HepG2 (cell line): Measurements from ENCODE around the gene SMAD3. TPM values are rescaled to one million over a fixed set of nuclear protein-coding genes. Genes with fewer than 3 reads are reported as not detected.
A peak's percentile ranks its signal among the peaks of the same experiment; 100 is the strongest.

Experiments used
- ATAC-seq: fragments of 200-7000 bp; cut with Tn5 transposase; 3 replicates; pipeline ENCODE4 v1.9.1; 2020; ENCODE audit warnings: mild to moderate bottlenecking, moderate library complexity
- BruUV-seq: library from RNA; stranded (reverse); fragments of 400-500 nt; replicated peaks from 2 replicates; lab custom pipeline; 2021; lab: Mats Ljungman, UMichigan
- CTCF ChIA-PET: fragments of 300-600 bp; formaldehyde crosslinking; extraction: SDS; loops from one replicate; lab custom pipeline; 2021; ENCODE audit warnings: low total read pairs, inconsistent platforms, low intra/inter-chr PET ratio; lab: Yijun Ruan, JAX
- POLR2A ChIA-PET: fragments of 350-600 bp; sonication (Branson Sonifier 250); formaldehyde crosslinking; loops from one replicate; lab custom pipeline; 2020; ENCODE audit warnings: antibody characterized with exemption, inconsistent platforms; lab: Yijun Ruan, JAX
- DNase-seq: peaks from one replicate; pipeline ENCODE4 v3.0.0-alpha.2; 2015; ENCODE audit warnings: low spot score
- FAIRE-seq: peaks from 3 replicates; lab custom pipeline; 2011; peaks lifted over from hg19 to GRCh38; lab: Jason Lieb, UNC
- H2AFZ ChIP-seq: one replicate; pipeline ENCODE4 v1.6.1; 2011; ENCODE audit warnings: low read length, inconsistent platforms
- H3K27ac ChIP-seq: fragments of 300-600 bp; 3 replicates; pipeline ENCODE4 v1.8.0; 2011; ENCODE audit warnings: mixed run types, mild to moderate bottlenecking, mixed read lengths, low read length, inconsistent platforms; ENCODE audit not compliant: insufficient read depth; ENCODE audit errors: extremely low read length
- H3K27me3 ChIP-seq, 2 experiments: fragments of 200-600 bp in 1 of 2; 2 replicates in 1 of 2; 3 replicates in 1 of 2; pipeline versions ENCODE4 v1.6.0 to v1.8.0; 2011; ENCODE audit warnings: low read length in 2 of 2, mild to moderate bottlenecking in 2 of 2, moderate library complexity in 2 of 2, inconsistent platforms in 1 of 2; ENCODE audit not compliant: insufficient read depth in 2 of 2, control insufficient read depth in 1 of 2
- H3K36me3 ChIP-seq, 2 experiments: fragments of 200-600 bp in 1 of 2; replicated peaks in 1 of 2; 2 replicates in 1 of 2; 3 replicates in 1 of 2; pipeline versions ENCODE4 v1.5.1 to v1.8.0; 2011; ENCODE audit warnings: low read length in 2 of 2, inconsistent platforms in 1 of 2; ENCODE audit not compliant: insufficient read depth in 2 of 2, control insufficient read depth in 1 of 2
- H3K4me1 ChIP-seq: 2 replicates; pipeline ENCODE4 v1.5.1; 2012; ENCODE audit warnings: low read length, inconsistent platforms; ENCODE audit not compliant: insufficient read depth
- H3K4me2 ChIP-seq: 2 replicates; pipeline ENCODE4 v1.6.0; 2011; ENCODE audit warnings: low read depth, low read length, inconsistent platforms
- H3K4me3 ChIP-seq, 3 experiments: fragments of 200-600 bp in 1 of 3; sonication (generic), shearing (Covaris generic) in 1 of 3; replicated peaks in 1 of 3; 2 replicates each; pipeline ENCODE4 v1.5.1; 2011 to 2016; ENCODE audit warnings: low read length in 3 of 3, inconsistent platforms in 2 of 3, low read depth in 2 of 3, mild to moderate bottlenecking in 2 of 3, control low read depth in 1 of 3, mixed read lengths in 1 of 3; ENCODE audit not compliant: insufficient read depth in 1 of 3
- H3K79me2 ChIP-seq: one replicate; pipeline ENCODE4 v1.6.1; 2011; ENCODE audit warnings: low read length, inconsistent platforms; ENCODE audit not compliant: insufficient read depth
- H3K9ac ChIP-seq: 2 replicates; pipeline ENCODE4 v1.6.0; 2011; ENCODE audit warnings: mild to moderate bottlenecking, low read depth, low read length, inconsistent platforms; ENCODE audit not compliant: insufficient read depth
- H3K9me3 ChIP-seq: 2 replicates; pipeline ENCODE4 v1.5.1; 2012; ENCODE audit warnings: mild to moderate bottlenecking, low read length
- H4K20me1 ChIP-seq: 2 replicates; pipeline ENCODE4 v1.6.0; 2011; ENCODE audit warnings: inconsistent platforms, mild to moderate bottlenecking, low read length, moderate library complexity; ENCODE audit not compliant: insufficient read depth
- EZH2 ChIP-seq: conservative IDR thresholded peaks from 2 replicates; pipeline ENCODE4 v1.6.1; 2012; ENCODE audit warnings: mild to moderate bottlenecking, low read depth, low read length, moderate library complexity
- HOXA9 ChIP-seq: sonication (generic); formaldehyde crosslinking; IDR thresholded peaks from 2 replicates; pipeline ENCODE4 v1.8.1; 2022; ENCODE audit warnings: missing genetic modification reagents, mild to moderate bottlenecking, moderate library complexity, borderline replicate concordance
- POLR2A ChIP-seq, 2 experiments: IDR thresholded peaks; 2 replicates each; pipeline ENCODE4 v1.6.1; 2011; ENCODE audit warnings: low read depth in 2 of 2, low read length in 2 of 2, mild to moderate bottlenecking in 1 of 2, moderate library complexity in 1 of 2; ENCODE audit not compliant: insufficient read depth in 1 of 2
- POLR2G ChIP-seq: fragments of 200-400 bp; formaldehyde crosslinking; IDR thresholded peaks from 2 replicates; pipeline ENCODE4 v1.6.1; 2018; ENCODE audit warnings: mild to moderate bottlenecking, low read depth, low read length, moderate library complexity
- RBM22 ChIP-seq: fragments of 200-400 bp; formaldehyde crosslinking; optimal IDR thresholded peaks from 2 replicates; pipeline ENCODE3; 2017; ENCODE audit warnings: mild to moderate bottlenecking, low read length, moderate library complexity
- ZBTB33 ChIP-seq: sonication (generic); formaldehyde crosslinking; IDR thresholded peaks from 2 replicates; pipeline ENCODE4 v1.4.0; 2020; ENCODE audit warnings: missing genetic modification reagents
- ZNF614 ChIP-seq: IDR thresholded peaks from 2 replicates; pipeline ENCODE4 v1.6.1; 2018; ENCODE audit warnings: missing biosample characterization, missing genetic modification reagents, inconsistent platforms, borderline replicate concordance
- ZNF768 ChIP-seq: sonication (generic); formaldehyde crosslinking; IDR thresholded peaks from 2 replicates; pipeline ENCODE4 v1.4.0; 2020; ENCODE audit warnings: missing genetic modification reagents
- WGBS: methylation state at CpG from one replicate; pipeline ENCODE4 v1.1.6; 2017; ENCODE audit warnings: low lambda C conversion rate; 5-methylcytosine and 5-hydroxymethylcytosine counted together
- in situ Hi-C: cut with HindIII; loops from 2 replicates; pipeline ENCODE4 v1.10.0; 2017; ENCODE audit warnings: low pct_unique_long_range_greater_than_20kb; ENCODE audit not compliant: extremely low pct_ligation_motif_present
- intact Hi-C: fragments of 100-400 bp; cut with micrococcal nuclease; formaldehyde crosslinking; loops from one replicate; pipeline ENCODE4 v1.10.0; 2022; ENCODE audit not compliant: unreplicated experiment
- polyA plus RNA-seq, 8 experiments: library from polyadenylated mRNA; depleted of rRNA in 3 of 8; stranded (reverse) in 7 of 8; unstranded in 1 of 8; fragments of >200 nt; fragmentation: Illumina TruSeq in 4 of 8; extraction: Trizol in 4 of 8; gene quantifications; 2 replicates each; pipeline versions ENCODE4 v1.2.1 to v1.2.3, GENCODE V29; 2011 to 2016; ENCODE audit warnings: low read depth in 4 of 8, missing spikeins in 1 of 8, mixed read lengths in 1 of 8; ENCODE audit not compliant: insufficient read depth in 1 of 8
- total RNA-seq, 5 experiments: library from RNA; depleted of rRNA; stranded (reverse); fragments of >200 nt; fragmentation: Illumina TruSeq; extraction: Trizol; gene quantifications; 2 replicates each; pipeline ENCODE4 v1.2.3, GENCODE V29; 2016; ENCODE audit warnings: low read depth in 1 of 5

Gene SMAD3
- total and polyA plus RNA-seq, 2 of the 13 experiments (the other 11 are each of a cell fraction or from before 2014, with no cell fraction given) = 8.6 to 56.3 TPM

GRCh38 chr15:67195305-67195704 is 129.9 kb downstream of the SMAD3 start:
- peak; percentile 86 for TF ChIP-seq RBM22
- no peak for TF ChIP-seq HOXA9
- TF ChIP-seq ZBTB33 (CRISPR knock-in tag) = peak; percentile 77
- ChIA-PET CTCF (no interaction called here), POLR2A (interaction anchor here (0.7 to 1.7 kb wide), 2 partner anchors 165 to 251 kb away, joined by 3 to 5 read pairs; no protein-coding TSS in a partner anchor)
- BruUV-seq = no TSS peak
- no peaks in the 10 kb centered on the region for H3K27me3 ChIP-seq
- no peak overlapping the region for H3K9ac ChIP-seq
- H3K27ac ChIP-seq = no peak overlapping the region
- DNase-seq (no peak), FAIRE-seq (no peak), ATAC-seq (no peak)
- H3K4me1 ChIP-seq = no peaks in the 10 kb centered on the region
- no peaks in the 10 kb centered on the region for H3K9me3 ChIP-seq
- H3K36me3 ChIP-seq = peaks cover 14 to 20% of the 10 kb centered on the region in 2 experiments
- H2AFZ ChIP-seq = no peak overlapping the region
- in situ Hi-C loops (no loop called here), intact Hi-C loops (no loop called here)
- 89% methylated on average over 3 of the region's 3 CpGs for WGBS
- H4K20me1 ChIP-seq = no peaks in the 10 kb centered on the region
- no peak overlapping the region for H3K4me3 ChIP-seq
- no peaks in the 10 kb centered on the region for H3K79me2 ChIP-seq
- no peak overlapping the region for H3K4me2 ChIP-seq

GRCh38 chr15:67196222-67196621 is 130.8 kb downstream of the SMAD3 start:
- no peaks in the 10 kb centered on the region for H3K79me2 ChIP-seq
- WGBS = 90% methylated on average over 6 of the region's 6 CpGs
- H3K4me1 ChIP-seq = peaks cover 8% of the 10 kb centered on the region
- TF ChIP-seq EZH2 (no peak), POLR2G (0 out of 2 replicates have a peak, but pooled peaks have one; percentile 2), ZNF614 (CRISPR knock-in tag) (no peak), ZNF768 (CRISPR knock-in tag) (no peak), POLR2A (IDR thresholded peaks at IDR 0.05; ENCODE audit: insufficient read depth in 1 of 2, low read depth in 2 of 2, low read length in 2 of 2) (0 out of 4 replicates have a peak, but pooled peaks of 1 of the 2 experiments have one; percentile 14)
- TF ChIP-seq, all 625 proteins: peak for 2
- DNase-seq (no peak), ATAC-seq (no peak), FAIRE-seq (no peak)
- in situ Hi-C loops (no loop called here), intact Hi-C loops (no loop called here)
- Histone ChIP-seq H3K36me3 (peaks cover 10 to 13% of the 10 kb centered on the region in 2 experiments; a peak in 4 of 5 replicates), H3K4me2 (no peak overlapping the region), H4K20me1 (no peaks in the 10 kb centered on the region), H3K27ac (no peak overlapping the region), H3K4me3 (no peak overlapping the region), H3K27me3 (no peaks in the 10 kb centered on the region), H2AFZ (no peak overlapping the region), H3K9ac (no peak overlapping the region), H3K9me3 (no peaks in the 10 kb centered on the region)
- CTCF ChIA-PET = no interaction called here
- POLR2A ChIA-PET = interaction anchor here (0.7 to 1.7 kb wide), 2 partner anchors 166 to 252 kb away, joined by 3 to 5 read pairs; no protein-coding TSS in a partner anchor
- BruUV-seq = no TSS peak
